Thoracic aorta (tissue), 2 donors: ENCODE measurements around the gene PSENEN. TPM values are rescaled to one million over a fixed set of nuclear protein-coding genes. Genes with fewer than 3 reads are reported as not detected.

Experiments
- ATAC-seq: fragments of 150-250 bp; one replicate; pipeline ENCODE4 v1.8.0; 2017; ENCODE audit warnings: low read depth; ENCODE audit not compliant: insufficient number of reproducible peaks, low FRiP score
- DNase-seq: peaks from one replicate; pipeline ENCODE4 v3.0.0-alpha.2; 2020; ENCODE audit warnings: low spot score
- H3K27ac ChIP-seq, 2 donors: fragments of 200-600 bp; sonication (generic); 1 replicate in 1 of 2; 2 replicates in 1 of 2; pipeline ENCODE4 v1.5.1; 2016; ENCODE audit warnings: mild to moderate bottlenecking in 2 of 2, moderate library complexity in 2 of 2
- H3K27me3 ChIP-seq: fragments of 200-600 bp; sonication (generic); replicated peaks from 2 replicates; pipeline ENCODE4 v1.6.0; 2016; ENCODE audit warnings: mild to moderate bottlenecking; ENCODE audit not compliant: insufficient read depth
- H3K36me3 ChIP-seq: fragments of 200-600 bp; sonication (generic); one replicate; pipeline ENCODE4 v1.5.1; 2016
- H3K4me1 ChIP-seq, 2 donors: fragments of 200-600 bp; sonication (generic); 1 replicate in 1 of 2; 2 replicates in 1 of 2; pipeline versions ENCODE4 v1.5.1 to v1.6.0; 2016; ENCODE audit warnings: low read depth in 2 of 2, mild to moderate bottlenecking in 1 of 2; ENCODE audit not compliant: control insufficient read depth in 1 of 2
- H3K4me3 ChIP-seq: fragments of 200-600 bp; sonication (generic); 2 replicates; pipeline ENCODE4 v1.5.1; 2016; ENCODE audit warnings: mild to moderate bottlenecking
- H3K9me3 ChIP-seq: fragments of 200-600 bp; sonication (generic); 2 replicates; pipeline ENCODE4 v1.5.1; 2016
- total RNA-seq, 2 donors: library from RNA; depleted of rRNA; stranded (reverse); fragments of >200 nt; gene quantifications; one replicate each; pipeline versions ENCODE4 v1.1.0 to v1.2.3, GENCODE V29; 2016
- TF ChIP-seq, protein P1 (sequence below): fragments of 200-600 bp; sonication (generic); IDR thresholded peaks from one replicate; pipeline ENCODE4 v1.5.1; 2019; ENCODE audit warnings: antibody characterized with exemption

PSENEN gene
- total RNA-seq, 2 donors from 2014 or later = 25.5 to 30.1 TPM

DNA sequence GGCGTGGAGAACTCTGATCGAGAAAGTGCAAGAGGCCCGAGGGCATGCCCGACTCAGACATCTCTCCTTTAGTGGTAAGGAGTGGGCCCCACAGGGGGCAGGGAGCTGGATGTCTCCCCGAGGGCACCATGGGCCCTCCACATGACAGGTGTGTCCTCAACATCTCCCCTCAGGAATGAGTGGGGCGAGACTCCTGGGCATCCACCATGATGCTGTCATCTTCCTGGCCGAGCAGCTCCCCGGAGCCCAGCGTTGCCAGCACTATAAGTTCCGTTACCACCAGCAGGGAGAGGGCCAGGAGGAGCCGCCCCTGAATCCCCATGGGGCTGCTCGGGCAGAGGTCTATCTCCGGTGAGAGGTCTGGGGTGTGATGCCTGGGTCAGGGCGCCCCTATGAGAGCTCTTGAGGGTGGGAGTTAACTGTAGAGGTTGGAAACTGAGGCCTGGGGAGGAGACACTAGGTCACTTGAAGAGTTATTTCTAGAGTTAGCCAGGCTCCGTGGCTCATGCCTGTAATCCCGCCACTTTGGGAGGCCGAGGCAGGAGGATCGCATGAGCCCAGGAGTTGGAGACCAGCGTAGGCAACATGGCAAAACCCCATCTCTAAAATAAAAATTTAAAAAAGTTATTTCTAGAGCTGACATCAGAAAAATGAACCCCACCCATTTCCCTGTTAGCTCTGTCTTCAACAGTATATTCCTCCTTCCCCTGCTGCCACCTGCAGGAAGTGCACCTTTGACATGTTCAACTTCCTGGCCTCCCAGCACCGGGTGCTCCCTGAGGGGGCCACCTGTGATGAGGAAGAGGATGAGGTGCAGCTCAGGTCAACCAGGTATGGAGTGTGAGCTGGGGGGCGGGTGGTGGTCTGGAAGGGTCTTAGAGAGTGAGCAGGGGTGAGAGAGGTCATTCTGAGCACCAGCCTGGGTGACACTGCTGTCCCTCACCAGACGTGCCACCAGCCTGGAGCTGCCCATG lies 8.3 kb upstream of the PSENEN start:
- no peak overlapping the region for H3K4me3 ChIP-seq
- no peak overlapping the region for H3K27ac ChIP-seq
- no peak for DNase-seq
- H3K9me3 ChIP-seq = no peaks in the 10 kb centered on the region
- no peak for ATAC-seq
- H3K27me3 ChIP-seq = no peaks in the 10 kb centered on the region
- TF ChIP-seq, protein P1, sequence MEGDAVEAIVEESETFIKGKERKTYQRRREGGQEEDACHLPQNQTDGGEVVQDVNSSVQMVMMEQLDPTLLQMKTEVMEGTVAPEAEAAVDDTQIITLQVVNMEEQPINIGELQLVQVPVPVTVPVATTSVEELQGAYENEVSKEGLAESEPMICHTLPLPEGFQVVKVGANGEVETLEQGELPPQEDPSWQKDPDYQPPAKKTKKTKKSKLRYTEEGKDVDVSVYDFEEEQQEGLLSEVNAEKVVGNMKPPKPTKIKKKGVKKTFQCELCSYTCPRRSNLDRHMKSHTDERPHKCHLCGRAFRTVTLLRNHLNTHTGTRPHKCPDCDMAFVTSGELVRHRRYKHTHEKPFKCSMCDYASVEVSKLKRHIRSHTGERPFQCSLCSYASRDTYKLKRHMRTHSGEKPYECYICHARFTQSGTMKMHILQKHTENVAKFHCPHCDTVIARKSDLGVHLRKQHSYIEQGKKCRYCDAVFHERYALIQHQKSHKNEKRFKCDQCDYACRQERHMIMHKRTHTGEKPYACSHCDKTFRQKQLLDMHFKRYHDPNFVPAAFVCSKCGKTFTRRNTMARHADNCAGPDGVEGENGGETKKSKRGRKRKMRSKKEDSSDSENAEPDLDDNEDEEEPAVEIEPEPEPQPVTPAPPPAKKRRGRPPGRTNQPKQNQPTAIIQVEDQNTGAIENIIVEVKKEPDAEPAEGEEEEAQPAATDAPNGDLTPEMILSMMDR = no peak
- peaks cover 43% of the 10 kb centered on the region for H3K36me3 ChIP-seq
- H3K4me1 ChIP-seq = peaks cover 0 to 15% of the 10 kb centered on the region in 2 donors

DNA sequence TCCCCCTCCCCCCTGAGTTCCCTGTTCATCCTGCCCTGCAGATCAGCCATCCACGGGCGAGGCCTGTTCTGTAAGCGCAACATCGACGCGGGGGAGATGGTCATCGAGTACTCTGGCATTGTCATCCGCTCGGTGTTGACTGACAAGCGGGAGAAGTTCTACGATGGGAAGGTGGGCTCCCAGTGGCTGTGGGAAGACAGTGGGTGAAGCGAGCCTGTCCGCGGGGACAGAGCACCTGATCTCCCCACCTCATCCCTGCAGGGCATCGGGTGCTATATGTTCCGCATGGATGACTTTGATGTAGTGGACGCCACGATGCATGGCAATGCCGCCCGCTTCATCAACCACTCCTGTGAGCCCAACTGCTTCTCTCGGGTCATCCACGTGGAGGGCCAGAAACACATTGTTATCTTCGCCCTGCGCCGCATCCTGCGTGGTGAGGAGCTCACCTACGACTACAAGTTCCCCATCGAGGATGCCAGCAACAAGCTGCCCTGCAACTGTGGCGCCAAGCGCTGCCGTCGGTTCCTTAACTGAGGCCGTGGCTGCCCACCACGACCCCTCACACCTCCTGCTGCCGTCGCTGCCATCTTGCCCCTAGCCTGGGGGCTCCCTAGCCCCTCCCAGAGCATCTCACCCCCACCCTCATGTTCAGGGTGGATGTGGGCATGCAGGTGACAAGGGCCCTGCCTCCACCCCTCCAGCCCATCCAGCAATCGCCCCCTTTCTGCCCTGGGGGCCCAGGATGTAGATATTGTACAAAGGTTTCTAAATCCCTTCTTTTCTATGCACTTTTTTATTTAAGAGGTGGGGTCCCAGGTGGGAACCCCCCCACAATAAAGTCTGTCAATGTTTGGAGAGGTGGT lies 7.2 kb upstream of the PSENEN start:
- ATAC-seq = no peak
- H3K27me3 ChIP-seq = no peaks in the 10 kb centered on the region
- peaks cover 0 to 15% of the 10 kb centered on the region in 2 donors for H3K4me1 ChIP-seq
- TF ChIP-seq, protein P1 = no peak
- H3K4me3 ChIP-seq = no peak overlapping the region
- DNase-seq = no peak
- H3K27ac ChIP-seq = no peak overlapping the region
- peaks cover 42% of the 10 kb centered on the region for H3K36me3 ChIP-seq
- H3K9me3 ChIP-seq = no peaks in the 10 kb centered on the region

DNA sequence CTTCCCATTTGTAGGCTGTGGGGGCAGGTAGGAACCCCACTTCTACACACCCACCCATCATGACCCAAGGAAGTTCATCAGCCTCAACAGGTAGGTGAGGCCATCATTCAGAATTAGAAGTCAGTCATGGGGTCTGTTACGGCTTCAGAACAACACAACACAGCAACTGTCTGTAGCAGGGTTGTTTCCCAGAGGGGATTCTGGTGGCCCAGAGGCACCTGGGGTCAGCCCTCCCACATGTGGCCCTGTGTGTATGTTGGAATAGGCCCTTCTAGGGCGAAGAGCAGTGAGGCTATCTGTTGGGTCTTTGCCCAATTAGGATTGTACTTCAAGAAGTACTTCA lies 6.6 kb upstream of the PSENEN start:
- DNase-seq (no peak), ATAC-seq (no peak)
- peaks cover under 1 to 17% of the 10 kb centered on the region in 2 donors for H3K4me1 ChIP-seq
- H3K9me3 ChIP-seq = no peaks in the 10 kb centered on the region
- no peak overlapping the region for H3K4me3 ChIP-seq
- H3K27me3 ChIP-seq = no peaks in the 10 kb centered on the region
- H3K36me3 ChIP-seq = peaks cover 37% of the 10 kb centered on the region
- H3K27ac ChIP-seq = no peak overlapping the region
- TF ChIP-seq, protein P1 = no peak

DNA sequence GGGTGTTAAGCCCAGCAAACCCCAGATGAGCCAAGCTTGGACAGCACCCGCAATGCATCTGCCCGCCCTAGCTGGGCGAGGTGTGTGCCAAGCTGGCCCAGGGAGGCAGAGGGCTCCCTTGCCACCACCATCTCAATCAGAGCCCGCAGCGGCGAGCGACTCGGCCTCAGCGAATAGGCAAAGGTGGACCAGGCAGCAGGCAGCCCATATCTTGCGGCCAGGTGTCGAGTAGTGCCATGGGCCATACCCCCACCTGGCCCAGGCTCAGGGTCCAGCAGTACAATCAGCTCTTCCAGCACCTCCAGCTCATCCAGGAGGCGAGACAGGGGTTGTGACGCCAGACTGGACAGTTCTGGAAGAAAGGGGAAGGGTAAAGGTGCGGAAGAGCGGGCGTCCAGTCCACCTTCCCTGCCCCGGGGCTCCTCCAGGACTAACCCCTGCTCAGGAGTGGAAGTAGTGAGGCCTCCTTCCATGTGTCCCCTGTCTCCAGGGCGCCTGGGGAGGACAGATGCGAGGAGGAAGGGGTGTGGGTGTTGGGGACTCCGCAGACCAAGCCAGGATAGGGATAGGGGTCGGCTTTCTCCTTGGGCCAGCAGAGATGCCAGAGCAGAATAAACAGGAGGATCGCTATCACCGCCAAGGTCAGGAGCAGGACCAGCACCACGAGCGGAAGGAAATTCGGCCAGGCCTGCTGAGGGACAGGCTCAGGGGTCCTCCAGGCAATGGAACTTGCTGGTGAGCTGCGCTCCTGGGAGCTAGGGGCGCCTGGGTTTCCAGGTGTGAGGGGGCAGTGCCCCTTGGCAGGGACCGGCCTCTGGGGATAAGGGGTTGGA lies 6.0 kb upstream of the PSENEN start:
- Histone ChIP-seq H3K4me1 (peaks cover 7 to 23% of the 10 kb centered on the region in 2 donors), H3K9me3 (no peaks in the 10 kb centered on the region), H3K27ac (peak overlapping the region; percentile 80 to 93), H3K36me3 (peaks cover 32% of the 10 kb centered on the region), H3K4me3 (peak overlapping the region; percentile 84), H3K27me3 (no peaks in the 10 kb centered on the region)
- DNase-seq (no peak), ATAC-seq (no peak)
- TF ChIP-seq, protein P1 = no peak
